ENCODE measurements around the gene RARS1. TPM values are rescaled to one million over a fixed set of nuclear protein-coding genes. Genes with fewer than 3 reads are reported as not detected.
A peak's percentile ranks its signal among the peaks of the same experiment; 100 is the strongest.

Gene RARS1
- total RNA-seq = 10 to 100 TPM; 61.9 to 86.9 (median 63.3) TPM

DNA sequence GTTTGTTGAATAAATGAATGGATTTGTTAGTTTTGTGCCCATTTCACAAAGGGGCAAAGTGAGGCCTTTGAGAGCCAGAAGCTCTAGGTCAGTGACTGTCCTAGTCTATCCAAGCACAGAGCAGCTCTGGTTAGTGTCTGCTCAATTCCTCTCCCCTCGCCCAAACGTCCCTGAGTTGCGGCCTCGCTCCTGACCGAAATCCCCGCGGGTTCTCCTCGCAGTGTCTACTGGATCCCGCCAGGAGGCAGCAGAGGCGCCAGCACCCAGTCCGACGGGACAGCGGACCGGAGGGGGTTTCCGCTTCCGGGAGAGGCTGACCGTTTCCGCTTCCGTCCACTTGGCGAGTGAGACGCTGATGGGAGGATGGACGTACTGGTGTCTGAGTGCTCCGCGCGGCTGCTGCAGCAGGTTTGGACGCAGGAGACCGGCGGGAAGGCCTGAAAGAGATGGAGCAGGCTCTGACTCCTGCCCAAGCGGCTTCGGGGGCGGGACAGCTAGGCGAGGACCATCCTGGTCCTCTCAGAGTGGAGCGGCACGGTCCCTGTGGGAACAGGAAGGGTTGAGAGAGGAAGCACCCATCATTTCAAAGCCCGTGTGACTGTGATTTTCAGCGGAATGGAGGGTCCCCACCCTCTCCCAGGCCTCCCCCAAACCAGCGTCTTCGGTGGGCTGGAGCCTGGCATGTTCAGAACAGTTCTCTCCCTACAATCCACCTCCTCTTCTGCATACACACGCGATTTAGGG, at the start of gene RARS1:
RARS1 (plus strand) TSS at position 336 of the 744 bp plus-strand sequence; CDS start at position 364, 28 bp downstream.
- TF ChIP-seq, protein P1, sequence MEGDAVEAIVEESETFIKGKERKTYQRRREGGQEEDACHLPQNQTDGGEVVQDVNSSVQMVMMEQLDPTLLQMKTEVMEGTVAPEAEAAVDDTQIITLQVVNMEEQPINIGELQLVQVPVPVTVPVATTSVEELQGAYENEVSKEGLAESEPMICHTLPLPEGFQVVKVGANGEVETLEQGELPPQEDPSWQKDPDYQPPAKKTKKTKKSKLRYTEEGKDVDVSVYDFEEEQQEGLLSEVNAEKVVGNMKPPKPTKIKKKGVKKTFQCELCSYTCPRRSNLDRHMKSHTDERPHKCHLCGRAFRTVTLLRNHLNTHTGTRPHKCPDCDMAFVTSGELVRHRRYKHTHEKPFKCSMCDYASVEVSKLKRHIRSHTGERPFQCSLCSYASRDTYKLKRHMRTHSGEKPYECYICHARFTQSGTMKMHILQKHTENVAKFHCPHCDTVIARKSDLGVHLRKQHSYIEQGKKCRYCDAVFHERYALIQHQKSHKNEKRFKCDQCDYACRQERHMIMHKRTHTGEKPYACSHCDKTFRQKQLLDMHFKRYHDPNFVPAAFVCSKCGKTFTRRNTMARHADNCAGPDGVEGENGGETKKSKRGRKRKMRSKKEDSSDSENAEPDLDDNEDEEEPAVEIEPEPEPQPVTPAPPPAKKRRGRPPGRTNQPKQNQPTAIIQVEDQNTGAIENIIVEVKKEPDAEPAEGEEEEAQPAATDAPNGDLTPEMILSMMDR (IDR thresholded peaks at IDR 0.05) = peak in 2 of 3 donors; percentile 24 to 74
- DNase-seq (ENCODE audit: low spot score) = peak; percentile 76
- ATAC-seq (ENCODE audit: low FRiP score) = peak; percentile 96

DNA sequence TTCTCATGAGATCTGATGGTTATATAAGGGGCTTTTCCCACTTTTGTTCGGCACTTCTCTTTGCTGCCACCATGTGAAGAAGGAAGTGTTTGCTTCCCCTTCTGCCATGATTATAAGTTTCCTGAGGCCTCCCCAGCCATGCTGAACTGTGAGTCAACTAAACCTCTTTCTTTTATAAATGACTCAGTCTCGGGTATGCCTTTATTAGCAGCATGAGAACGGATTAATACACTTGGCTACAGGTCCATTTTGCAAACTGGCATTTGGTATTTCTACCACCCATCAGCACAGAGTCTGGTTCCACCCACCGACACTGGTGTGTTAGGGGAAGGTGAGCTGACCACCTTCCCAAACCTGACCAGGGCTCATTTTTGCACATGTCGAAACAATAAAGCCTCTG, 47.9 kb upstream of the RARS1 start:
- TF ChIP-seq, protein P1 (IDR thresholded peaks at IDR 0.05) = no peak
- ATAC-seq (ENCODE audit: low FRiP score) (no peak), DNase-seq (ENCODE audit: low spot score) (no peak)

DNA sequence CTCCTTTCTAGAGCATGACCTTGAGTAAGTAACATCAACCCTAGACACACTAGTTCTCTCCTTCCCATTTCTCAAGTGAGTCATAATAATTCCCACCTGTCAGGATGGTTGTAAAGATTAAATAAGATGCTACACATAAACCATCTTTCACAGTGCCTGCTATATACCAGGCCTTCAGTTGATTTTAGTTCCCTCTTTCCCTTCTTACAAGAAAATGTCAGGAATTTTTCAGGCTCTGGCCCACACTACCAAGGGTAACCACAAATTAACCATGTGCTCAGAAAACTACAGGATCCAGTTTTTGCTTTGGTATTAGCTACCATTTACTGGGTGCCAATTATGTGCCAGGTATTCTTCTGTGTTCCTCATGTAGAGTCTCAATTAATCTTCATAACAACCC, 42.7 kb upstream of the RARS1 start:
- no peak for DNase-seq (ENCODE audit: low spot score)
- TF ChIP-seq, protein P1 (IDR thresholded peaks at IDR 0.05) = no peak
- ATAC-seq (ENCODE audit: low FRiP score) = no peak

DNA sequence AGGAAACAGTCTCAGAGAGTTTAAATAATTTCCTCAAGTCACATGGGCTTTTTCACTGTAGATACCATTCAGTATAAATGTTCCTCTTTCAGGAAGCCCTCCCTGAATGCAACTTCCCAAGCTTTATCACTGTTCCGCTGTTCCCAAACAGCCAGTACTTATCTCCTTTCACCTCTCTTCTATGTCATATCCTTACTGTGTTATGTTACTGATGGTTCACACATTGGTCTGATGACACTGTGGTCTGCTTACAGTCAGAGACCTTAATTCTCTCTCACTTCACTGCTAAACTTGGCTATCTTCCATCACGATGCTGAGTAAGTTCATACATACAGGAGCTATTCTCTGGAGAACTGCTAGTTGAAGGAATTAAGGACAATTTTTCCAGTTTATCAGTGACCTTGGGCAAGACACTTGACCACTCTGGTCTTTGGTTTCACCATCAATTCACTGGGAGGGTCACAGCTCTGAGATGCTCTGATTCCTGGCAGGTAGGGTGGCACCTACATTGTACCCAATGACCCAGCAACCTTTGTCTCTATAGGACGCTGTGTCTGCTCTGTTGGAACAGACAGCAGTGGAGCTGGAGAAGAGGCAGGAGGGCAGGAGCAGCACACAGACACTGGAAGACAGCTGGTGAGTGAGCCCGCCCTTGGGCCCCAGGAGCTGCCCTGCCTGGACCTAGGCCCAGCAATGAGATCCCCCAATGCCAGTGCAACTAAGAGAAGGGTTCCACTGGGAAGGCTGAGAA, 42.1 kb upstream of the RARS1 start:
- no peak for ATAC-seq (ENCODE audit: low FRiP score)
- TF ChIP-seq, protein P1 (IDR thresholded peaks at IDR 0.05) = no peak

DNA sequence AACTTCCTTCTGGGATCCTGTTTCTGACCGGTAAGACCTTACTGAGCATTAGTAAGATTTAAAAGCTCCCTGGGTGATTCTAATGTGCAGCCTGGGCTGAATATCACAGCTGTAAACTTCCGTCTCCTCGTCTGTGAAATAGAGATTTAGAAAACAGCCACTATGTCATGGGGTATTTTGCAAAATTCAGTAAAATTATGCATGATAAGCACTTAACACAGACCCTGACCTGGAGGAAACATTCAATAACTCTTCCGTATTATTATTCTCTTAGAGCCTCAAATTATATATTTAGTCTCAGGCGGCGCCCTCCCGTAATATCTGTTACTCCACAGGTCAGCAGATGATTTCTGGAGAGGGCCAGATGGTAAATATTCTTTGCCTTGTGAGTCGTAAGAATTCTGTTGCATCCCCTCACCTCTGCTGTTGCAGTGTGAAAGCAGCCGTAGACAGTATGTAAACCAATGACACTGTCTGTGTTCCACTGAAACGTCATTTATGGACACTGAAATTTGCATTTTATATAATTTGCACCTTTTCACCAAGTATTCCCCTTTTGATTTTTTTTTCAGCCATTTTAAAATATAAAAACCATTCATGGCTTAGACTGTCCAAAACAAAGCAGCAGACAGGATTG, 39.2 kb upstream of the RARS1 start:
- ATAC-seq (ENCODE audit: low FRiP score) = no peak
- TF ChIP-seq, protein P1 (IDR thresholded peaks at IDR 0.05) = no peak
- DNase-seq (ENCODE audit: low spot score) = no peak

More for the DNA sequence above, 42.1 kb upstream of the RARS1 start:
- no peak for DNase-seq (ENCODE audit: low spot score)

DNA sequence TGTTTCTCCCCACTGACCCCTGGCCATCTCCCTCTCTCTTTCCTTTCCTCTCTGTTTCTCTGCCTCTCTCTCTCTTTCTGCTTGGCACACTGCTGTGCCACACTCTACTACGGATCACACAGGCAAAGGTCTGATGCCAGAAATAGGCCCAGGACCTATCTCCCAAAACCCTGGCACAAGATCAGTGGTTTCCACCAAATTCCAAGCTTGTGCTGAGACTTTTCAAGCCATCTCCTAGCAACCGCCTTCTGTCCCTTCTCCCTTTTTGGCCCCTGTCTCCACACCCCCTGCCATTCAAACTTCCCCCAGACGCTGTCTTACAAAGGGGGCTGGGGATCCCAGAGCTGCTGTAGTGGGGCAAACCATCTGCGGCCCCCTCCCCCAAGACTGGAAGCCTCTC, 38.5 kb upstream of the RARS1 start:
- TF ChIP-seq, protein P1 (IDR thresholded peaks at IDR 0.05) = no peak
- DNase-seq (ENCODE audit: low spot score) = no peak
- no peak for ATAC-seq (ENCODE audit: low FRiP score)
